ENCODE measurements around the gene GAK.

Gene GAK

DNA sequence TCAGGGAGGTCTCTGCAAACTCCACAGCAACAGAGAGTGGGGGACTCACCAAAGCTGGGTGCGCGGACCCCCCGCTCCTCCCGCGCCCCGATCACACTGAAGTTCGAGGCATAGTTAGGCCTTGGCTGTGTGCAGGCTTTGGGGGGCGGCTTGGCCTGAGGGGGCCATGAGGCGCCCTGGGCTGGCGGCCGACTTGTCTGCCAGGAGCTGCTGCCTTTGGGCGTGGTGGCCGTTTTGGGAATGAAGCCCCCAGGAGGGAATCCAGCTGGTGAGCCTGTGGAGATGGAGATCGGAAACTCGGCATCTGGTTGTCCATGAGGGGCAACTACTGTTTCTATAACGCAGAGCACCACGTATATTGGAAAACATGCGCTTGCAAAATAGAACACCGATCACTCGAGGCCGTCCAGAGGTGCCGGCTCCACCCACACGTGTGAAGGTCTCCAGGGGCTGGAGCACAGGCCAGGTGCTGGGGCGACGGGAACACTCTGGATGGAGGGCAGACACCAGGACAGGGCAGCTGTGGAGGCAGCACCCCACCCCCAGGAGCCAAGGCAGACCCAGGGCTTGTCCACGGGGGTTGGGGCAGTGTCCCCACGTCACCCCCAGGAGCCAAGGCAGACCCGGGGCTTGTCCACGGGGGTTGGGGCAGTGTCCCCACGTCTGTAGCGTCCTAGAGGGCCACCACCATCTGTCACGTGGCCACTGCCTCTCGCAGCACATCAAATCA, 80.2 kb downstream of the GAK start:
- DNase-seq (ENCODE audit: low spot score) = no peak
- no peak for FAIRE-seq

DNA sequence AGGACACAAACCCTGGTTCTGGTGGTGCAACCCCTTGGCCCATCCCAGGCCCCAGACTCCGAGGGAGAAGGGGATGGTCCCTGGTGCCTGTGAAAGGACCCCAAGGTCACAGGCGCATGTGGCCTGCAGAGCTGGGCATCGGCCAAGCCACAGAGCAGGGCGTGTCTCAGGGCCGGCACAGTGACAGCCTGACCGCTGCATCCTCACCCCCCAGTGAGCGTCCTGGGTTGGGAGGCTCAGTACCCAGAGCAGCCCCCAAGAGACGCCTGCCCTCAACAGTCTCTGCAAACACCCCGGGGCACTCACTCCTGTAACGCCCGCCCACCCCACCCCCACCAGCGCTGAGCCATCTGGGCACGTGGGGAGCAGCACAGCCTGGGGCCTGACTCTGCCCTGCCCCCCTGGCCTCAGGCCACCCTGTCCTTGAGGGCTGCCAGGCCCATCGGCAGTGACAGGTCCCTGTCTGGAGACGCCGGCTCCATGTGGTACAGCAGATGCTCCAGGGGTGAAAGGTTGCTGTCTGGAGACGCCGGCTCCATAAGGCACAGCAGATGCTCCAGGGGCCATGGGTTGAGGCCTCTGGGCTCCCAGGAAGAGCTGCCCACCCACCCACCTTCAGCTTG, 81.7 kb downstream of the GAK start:
- DNase-seq (ENCODE audit: low spot score) = no peak
- no peak for FAIRE-seq

DNA sequence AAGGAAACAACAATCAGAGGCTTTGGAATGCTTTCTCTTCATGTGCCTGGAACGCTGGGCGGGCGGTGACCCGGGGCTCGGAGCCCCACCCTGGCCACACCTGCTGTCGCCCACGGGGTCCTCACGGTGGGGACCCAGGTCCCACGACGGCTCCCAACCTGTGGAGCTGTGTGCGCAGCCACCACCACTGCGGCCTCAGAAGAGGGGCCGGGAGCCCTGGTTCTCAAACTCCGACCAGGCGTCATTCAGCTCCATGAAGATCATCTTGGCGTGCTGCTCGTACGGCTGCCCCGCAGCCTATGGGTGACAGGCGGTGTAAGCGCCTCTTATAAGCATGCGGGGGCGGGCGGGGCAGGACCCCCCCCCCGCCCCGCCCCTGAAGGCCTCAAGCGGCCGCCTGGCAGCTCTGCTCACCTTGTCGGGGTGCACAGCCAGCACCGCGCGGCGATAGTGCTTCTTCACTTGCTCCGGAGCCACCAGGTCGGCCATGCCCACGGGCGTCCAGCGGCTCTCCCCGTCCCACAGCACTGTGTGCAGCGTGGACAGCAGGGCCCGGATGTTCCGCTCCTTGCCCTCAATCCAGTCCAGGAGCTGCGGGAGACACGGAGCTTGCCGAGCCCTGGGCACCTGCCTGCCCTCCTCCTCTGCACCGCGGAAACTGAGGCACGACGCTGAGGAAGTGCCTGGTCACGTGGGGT, 82.5 kb downstream of the GAK start:
- DNase-seq (ENCODE audit: low spot score) = no peak
- no peak for FAIRE-seq

DNA sequence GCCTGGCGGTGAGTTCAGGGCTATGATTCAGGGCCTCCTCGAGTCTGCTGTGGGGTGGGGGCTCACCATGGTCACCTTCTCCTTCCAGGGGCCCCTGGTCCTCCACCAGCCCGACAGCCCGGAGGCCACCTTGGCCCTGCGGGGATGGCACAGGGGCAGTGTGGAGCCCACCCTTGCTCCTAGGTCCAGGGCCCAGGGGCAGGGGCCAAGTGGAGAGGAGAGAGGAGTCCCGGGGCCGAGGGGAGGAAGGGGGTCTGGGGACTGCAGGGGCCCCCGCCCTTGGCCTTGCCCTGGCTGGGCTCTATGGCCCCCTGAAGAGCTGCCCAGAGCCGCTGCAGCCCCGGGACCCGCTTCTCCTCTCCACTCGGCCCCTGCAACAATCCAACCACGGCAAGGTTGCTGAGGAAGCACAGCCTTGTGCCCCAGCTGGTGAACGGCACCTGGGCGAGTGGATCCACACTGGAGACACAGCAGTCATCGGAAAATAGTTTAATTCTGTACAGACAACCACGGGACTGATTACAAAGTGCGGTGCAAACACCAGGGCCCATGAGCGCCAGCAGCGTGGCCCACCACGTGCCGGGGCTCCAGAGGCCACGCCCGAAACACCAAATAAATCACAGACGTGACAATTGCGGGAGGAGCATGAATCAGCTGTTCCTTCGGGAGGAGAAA, 83.2 kb downstream of the GAK start:
- no peak for DNase-seq (ENCODE audit: low spot score)
- FAIRE-seq = no peak

DNA sequence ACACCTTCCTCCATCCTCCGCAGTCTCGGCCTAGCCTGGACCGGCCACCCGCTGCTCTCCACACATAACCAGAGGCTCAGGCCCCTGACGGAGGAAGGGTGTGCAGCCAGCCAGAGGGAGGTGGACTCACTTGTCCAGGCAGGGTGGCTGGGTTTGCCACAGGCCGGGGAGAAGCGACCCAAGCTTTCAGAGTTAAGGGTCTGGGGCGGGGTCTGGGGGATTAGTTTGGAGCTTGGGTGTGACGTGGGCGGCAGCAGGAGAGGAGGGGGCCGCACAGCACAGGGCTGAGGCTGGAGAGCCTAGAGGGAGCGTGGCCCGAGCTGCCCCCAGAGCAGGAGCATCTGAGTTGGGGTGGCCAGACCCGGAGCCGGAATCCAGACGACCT, 83.8 kb downstream of the GAK start:
- no peak for DNase-seq (ENCODE audit: low spot score)
- FAIRE-seq = no peak

DNA sequence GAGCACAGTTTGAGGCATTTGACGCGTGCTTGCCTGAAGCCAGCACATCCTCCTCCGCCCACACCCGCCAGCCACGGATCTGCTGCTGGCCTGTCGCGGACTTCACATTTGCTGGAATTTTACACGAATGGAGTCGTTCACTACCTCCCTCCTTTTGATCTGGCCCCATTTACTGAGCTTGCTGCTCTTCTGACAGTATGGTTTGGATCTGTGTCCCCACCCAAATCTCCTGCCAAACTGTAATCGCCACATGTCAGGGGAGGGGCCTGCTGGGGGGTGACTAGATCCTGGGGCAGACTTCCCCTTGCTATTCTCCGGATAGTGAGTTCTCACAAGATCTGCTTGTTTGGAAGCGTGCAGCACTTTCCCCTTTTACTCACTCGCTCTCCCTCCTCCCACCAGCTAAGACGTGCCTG, 86.3 kb downstream of the GAK start:
- no peak for DNase-seq (ENCODE audit: low spot score)
- FAIRE-seq = no peak

DNA sequence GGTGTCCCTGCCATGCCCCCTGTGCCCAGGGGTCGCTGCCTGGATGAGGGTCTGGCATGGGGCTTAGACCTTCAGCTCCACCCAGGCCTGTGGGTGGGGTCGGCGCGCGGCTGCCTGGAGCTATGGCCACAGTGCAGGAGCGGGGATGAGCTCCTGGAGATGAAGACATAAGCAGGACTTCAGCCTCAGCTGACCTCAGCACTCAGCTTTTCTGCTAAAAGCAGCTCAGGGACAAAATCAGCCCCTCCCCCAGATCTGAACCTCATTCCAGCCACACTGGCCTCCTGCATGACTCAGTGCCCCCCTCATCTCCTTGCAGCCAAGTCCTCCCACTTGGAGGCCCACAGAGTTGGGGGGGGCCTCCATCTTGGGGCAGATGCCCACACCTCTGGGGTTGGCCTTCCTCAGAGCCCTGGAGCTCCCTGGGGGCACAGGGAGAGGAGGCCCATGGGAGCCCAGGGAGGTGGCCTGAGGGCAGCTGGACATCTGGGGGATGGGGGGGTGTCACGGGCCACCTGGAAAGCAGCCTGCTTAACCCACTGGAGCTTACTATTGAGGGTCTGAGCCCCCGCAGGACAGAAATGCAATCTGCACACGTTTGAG, 86.8 kb downstream of the GAK start:
- FAIRE-seq = no peak

DNA sequence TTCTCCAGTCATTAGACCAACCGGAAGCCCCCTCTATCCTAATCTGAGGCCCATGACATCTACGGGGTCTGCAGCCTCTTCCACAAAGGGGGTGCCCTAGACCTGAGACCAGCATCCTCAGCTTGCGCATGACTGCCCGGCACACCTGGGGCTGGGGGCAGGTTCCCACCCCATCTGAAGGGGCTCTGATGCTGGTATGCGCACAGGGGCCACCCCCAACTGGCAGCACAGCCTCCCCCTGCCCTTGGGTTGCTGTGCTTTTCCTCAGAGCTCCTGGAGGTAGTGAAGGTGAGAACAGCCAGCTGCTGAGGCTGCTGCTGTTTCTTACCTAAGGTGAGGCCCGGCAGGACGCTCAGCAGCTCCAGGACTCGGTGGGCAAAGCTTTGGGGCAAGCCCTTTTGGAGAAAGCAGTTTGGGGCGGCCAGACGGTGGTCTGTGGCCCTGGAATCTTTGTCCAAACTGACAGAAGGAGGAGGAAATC, 87.3 kb downstream of the GAK start:
- FAIRE-seq (no peak), DNase-seq (ENCODE audit: low spot score) (no peak)

More for the DNA sequence above, 86.8 kb downstream of the GAK start:
- DNase-seq (ENCODE audit: low spot score) = no peak

DNA sequence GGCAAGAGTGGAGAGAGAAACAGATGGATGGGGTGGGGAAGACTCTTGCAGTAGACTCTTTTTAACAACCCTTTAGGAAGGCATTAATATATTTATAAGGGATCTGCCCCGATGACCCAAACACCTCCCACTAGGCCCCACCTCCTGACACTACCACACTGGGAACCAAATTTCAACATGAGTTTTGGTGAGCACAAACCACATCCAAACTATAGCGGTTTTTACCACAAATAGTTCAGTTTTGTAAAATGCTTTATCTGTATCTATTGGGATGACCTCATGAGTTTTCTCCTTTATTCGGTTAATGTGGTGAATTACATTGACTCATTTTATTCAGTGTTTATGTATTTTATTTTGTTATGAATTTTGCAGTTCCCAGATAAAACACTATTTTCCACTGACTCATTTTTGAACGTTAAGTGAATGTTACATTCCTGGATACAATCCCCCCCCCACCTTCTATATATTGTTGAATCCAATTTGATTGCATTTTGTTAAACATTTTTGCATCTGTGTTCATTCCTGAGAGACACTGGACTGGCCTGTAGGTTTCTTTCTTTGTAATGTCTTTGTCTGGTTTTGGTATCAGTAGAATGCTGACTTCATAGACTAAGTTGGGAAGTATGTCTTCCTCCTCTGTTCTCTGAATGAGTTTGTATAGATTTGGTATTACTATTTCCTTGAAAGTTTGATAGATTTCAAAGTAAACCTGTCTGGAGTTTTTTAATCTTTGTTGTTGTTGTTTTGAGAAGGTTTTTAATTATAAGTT, 92.3 kb downstream of the GAK start:
- FAIRE-seq = no peak
- DNase-seq (ENCODE audit: low spot score) = no peak

DNA sequence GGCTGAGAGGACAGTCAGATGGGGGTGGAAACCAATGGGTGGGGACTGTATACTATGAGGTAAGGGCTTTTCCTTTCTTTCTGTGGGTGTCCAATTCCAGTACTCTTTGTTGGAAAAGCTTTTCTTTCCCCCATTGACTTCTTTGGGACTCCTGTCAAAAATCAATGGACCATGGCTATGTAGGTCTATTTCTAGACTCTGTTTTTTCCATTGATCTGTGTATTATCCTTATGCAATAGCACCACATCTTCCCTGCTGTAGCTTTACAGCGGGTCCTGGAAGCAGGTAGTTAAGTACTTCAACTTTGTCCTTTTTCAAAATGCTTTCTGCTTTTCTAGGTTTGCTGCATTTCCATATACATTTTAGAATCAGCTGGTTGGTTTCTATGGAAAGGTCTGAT, 94.3 kb downstream of the GAK start:
- DNase-seq (ENCODE audit: low spot score) (no peak), FAIRE-seq (no peak)

DNA sequence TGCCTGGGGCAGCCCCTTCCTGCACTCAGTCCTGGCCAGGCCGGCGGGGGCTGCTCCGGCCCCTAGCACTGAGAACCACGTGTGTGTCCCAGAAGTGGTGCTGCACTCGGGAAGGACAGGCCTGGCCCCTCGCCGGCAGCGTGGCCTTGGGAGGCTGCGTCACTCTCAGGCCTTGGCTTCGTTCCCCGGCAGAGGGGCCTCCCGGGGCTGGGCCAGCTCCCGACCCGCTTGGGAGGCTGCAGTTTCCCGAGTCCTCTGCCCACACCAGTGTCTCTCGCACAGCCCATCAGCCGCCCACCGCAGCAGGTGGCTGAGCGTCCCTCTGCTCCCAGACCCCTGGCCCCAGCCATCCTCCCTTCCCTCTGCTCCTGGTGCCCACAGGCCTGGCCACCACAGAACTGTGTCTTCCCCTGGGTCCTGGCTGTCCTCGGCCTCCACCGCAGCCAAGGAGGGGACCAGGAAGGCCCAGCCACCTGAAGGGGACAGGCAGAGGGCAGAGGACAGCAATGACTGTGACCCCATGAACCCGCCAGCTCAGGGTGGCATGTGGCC, 95.3 kb downstream of the GAK start:
- FAIRE-seq (no peak), DNase-seq (ENCODE audit: low spot score) (no peak)

DNA sequence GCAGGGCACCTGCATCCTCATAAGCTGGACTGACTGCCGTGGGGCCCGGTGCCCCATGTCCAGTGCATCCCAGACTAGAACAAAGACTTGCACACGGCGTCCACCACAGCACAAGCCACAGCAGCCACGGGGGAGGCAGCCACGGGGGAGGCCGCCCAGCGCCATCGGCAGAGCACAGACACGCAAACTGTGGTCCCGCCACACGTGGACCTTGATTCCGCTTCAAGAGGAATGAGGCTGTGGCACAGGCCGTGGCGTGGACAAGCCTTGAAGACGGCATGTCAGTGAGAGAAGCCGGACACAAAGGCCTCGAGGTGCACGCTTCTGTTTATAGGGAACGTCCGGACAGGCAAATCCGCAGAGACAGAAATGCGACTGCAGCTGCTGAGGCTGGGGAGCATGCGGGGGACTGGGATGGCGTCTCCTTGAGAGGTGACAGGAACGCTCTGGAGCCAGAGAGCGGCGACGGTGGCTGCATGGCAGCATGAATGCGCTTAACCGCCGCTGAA, 96.1 kb downstream of the GAK start:
- DNase-seq (ENCODE audit: low spot score) (no peak), FAIRE-seq (no peak)

DNA sequence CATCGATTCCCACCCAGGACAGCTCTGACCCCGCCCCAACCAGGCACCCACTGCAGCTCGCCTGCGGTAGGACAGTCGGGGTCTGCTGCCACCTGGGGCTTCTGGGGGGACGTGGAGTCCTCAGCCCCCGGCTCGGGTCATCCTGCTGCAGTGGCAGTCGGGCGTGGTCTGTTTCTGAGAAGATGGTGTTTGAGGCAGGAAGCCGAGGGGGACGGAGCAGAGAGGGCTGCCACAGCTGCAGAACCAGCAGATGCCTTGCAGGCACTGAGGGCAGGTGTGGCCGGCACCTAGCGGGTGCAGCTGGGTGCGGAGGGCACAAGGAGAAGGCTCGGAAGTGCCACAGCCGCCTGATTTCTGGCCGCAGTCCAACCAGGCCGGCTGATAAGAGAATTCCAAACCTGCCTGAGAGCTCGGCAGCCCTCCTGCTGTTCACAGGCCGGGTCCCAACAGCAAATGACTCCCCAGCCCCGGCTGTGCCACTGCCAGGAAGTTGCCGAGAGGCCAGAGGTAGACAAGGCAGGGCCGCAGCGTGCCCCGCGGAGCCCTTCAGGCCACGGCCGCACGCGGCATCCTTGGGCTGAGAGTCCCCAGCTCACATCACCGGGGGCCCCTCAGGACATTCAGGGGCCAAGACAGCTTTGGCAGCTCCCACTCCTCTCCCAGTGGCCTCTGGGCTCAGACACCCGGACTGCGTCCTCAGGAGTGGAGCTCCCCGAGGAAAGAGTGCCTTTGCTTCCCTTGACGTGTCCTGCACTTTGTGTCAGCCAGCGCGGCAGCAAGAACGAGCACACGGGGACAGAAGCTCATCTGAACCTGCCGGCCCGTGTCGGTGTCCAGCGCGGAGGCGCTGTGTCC, 96.7 kb downstream of the GAK start:
- no peak for DNase-seq (ENCODE audit: low spot score)
- FAIRE-seq = no peak

DNA sequence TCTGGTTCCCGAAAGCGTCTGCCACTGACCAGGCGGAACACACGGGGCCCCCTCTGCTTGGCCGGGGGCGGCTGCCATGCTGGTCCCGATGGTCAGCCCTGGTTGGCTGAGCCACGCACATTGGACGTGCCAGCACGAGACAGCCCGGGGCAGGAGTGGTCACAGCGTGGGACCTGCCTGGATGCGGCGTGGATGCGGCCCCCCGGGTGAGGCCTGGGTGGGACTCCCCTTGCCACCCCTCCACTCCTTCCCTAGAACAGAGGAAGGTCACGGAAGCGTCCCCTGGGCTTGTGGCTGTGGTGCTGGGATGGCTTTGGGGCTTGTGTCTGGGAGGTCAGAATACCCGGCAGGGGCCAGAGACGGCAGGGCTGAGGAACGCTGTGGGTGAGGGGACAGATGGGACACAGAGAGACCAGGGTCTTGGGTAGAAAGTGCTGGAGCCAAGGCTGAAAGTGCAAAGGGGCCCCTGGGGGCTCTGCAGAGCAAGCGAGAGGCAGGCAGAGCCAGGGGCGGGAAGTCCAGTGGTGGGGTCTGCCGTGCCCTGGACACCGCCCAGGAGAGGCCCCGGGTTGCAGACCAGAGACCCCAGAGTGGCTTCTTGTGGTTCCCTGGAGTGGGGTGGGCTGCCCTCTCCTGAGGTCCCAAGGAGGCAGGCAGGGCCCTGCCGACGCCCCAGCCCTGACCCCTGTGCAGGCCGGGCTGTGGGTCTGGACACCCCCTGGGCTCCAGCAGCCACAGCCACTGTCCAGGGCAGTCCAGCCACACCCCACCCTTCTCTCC, 97.6 kb downstream of the GAK start:
- FAIRE-seq = no peak
- DNase-seq (ENCODE audit: low spot score) = no peak

DNA sequence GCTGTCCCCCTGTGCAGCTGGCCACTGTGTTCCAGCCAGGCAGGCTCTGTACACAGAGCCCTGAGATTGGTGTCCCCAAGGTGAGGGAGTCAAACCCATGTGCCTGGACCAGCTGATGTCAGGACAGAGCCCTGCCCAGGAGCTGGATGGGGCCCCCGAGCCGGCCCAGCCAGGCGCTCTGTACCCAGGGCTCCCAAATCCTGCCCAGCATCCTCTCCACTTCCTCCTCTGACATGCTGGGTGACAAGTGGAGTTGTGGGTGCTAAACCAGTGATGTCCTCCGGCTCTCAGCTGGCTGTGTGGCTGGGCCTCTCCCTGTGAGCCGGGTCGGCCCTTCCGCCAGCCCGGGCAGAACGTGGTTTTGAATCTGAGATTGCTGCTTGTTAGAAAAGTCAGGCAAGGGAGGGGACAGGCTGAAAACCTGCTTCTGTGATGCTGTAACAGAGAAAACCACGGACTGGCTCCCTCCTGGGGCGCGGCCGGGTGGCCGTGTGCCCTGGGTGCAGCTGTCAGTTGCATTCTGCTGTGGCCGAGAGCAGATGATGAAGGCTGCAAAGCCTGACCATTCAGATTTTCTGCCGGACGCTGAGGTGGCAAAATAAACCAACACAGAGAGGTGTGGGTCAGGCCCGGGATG, 98.3 kb downstream of the GAK start:
- FAIRE-seq = no peak

DNA sequence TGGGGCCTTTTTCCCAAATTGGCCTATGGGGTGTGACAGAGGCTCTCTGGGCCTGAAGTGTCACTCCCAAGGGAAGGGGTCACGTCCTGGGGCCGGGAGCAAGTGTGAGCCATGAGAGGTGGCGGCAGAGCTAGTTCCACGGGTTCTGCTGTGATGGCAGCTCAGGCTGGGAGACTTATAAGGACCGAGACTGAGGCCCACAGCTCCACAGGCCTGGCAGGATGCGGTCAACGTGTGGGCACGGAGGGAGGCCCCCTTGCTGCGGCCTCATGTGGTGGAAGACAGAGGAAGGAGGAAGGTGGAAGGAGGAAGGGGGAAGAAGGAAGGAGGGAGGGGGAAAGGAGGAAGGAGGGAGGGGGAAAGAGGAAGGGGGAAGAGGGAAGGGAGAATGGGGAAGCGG, 99.0 kb downstream of the GAK start:
- no peak for FAIRE-seq
- no peak for DNase-seq (ENCODE audit: low spot score)

More for the DNA sequence above, 98.3 kb downstream of the GAK start:
- no peak for DNase-seq (ENCODE audit: low spot score)

DNA sequence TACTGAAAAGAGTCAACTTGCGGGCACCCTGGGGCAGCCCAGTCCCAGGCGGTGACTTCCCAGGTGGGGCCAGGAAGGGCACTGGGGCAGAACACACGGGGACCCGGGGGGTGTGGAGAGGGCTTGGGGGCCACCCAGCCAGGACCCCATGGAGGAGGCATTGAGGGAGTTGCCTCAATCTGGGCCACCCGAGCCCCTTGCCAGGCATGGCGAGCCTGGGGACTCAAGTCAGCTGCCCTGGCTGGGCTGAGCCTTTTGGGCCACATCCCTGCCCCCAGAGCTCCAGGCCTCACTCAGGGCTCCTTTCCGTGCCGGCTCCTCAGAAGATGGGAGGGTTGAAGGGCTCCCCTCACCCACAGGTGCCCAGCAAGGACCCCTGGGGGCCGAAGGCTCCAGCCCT, 99.6 kb downstream of the GAK start:
- no peak for DNase-seq (ENCODE audit: low spot score)
- no peak for FAIRE-seq

DNA sequence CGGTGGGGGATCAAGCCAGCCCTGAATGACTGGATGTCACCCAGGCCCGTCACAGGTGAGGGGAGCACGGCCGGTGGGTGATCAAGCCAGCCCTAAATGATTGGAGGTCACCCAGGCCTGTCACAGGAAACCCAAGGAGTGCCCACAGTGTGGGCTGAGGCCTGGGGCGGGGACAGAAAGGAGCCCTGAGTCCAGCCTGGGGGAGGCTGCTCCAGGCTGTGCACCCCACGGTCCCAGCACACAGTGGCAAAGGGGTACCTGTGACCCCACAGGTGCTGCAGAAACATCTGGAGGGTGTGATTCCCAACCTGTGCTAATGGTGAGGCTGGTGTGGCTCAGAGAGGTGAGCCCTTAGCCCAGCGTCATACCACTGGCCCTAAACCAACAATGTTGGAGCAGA, 100.0 kb downstream of the GAK start:
- FAIRE-seq = no peak
- DNase-seq (ENCODE audit: low spot score) = no peak
